Panc1 (cell line): ENCODE data around the gene PRKCB. TPM values are rescaled to one million over a fixed set of nuclear protein-coding genes. Genes with fewer than 3 reads are reported as not detected.

Experiments used
- ATAC-seq: fragments of 200-7000 bp; cut with Tn5 transposase; 2 replicates; pipeline ENCODE4 v1.9.1; 2020; ENCODE audit warnings: mild to moderate bottlenecking, moderate library complexity
- BruUV-seq: library from RNA; stranded (reverse); fragments of 400-500 nt; replicated peaks from 2 replicates; lab custom pipeline; 2021; lab: Mats Ljungman, UMichigan
- CTCF ChIA-PET: fragments of 300-600 bp; sonication (Branson Sonifier 250); formaldehyde crosslinking; loops from one replicate; lab custom pipeline; 2022; ENCODE audit warnings: antibody characterized with exemption; lab: Charles Lee
- POLR2A ChIA-PET: fragments of 300-600 bp; sonication (Branson Sonifier 250); formaldehyde crosslinking; loops from one replicate; lab custom pipeline; 2022; ENCODE audit warnings: antibody characterized with exemption; lab: Charles Lee
- DNase-seq: peaks from one replicate; pipeline ENCODE4 v3.0.0-alpha.2; 2010; ENCODE audit warnings: low read depth, low spot score
- H3K27ac ChIP-seq: 2 replicates; pipeline ENCODE4 v1.5.1; 2011; ENCODE audit warnings: mild to moderate bottlenecking, low read length, inconsistent platforms
- H3K27me3 ChIP-seq: fragments of 200-500 bp; sonication (Bioruptor generic); 2 replicates; pipeline ENCODE4 v1.6.0; 2014; ENCODE audit warnings: low read length, inconsistent platforms; ENCODE audit not compliant: control insufficient read depth, insufficient read depth
- H3K36me3 ChIP-seq: fragments of 200-500 bp; sonication (Bioruptor generic); 2 replicates; pipeline ENCODE4 v1.5.1; 2014; ENCODE audit warnings: inconsistent platforms, mild to moderate bottlenecking, low read length, moderate library complexity; ENCODE audit not compliant: control insufficient read depth, insufficient read depth
- H3K4me1 ChIP-seq: 2 replicates; pipeline ENCODE4 v1.5.1; 2011; ENCODE audit warnings: inconsistent platforms, mild to moderate bottlenecking, low read length, moderate library complexity; ENCODE audit not compliant: control insufficient read depth, insufficient read depth
- H3K4me3 ChIP-seq, 2 experiments: 2 replicates each; pipeline ENCODE4 v1.5.1; 2011 to 2012; ENCODE audit warnings: low read depth in 2 of 2, low read length in 2 of 2, mild to moderate bottlenecking in 2 of 2, inconsistent platforms in 1 of 2, moderate library complexity in 1 of 2
- H3K9me3 ChIP-seq: fragments of 200-500 bp; sonication (Bioruptor generic); 2 replicates; pipeline ENCODE4 v1.5.1; 2014; ENCODE audit warnings: low read depth, mild to moderate bottlenecking, inconsistent platforms, low read length, moderate library complexity; ENCODE audit not compliant: control insufficient read depth, insufficient read depth
- TCF7L2 ChIP-seq: IDR thresholded peaks from 2 replicates; pipeline ENCODE4 v1.6.1; 2011; ENCODE audit warnings: mild to moderate bottlenecking, low read depth, low read length, inconsistent platforms
- in situ Hi-C: cut with HindIII; loops from 2 replicates; pipeline ENCODE4 v1.10.0; 2016; ENCODE audit warnings: low sequenced_read_pairs, low pct_unique_long_range_greater_than_20kb
- intact Hi-C: fragments of 100-400 bp; cut with micrococcal nuclease; formaldehyde crosslinking; loops from one replicate; pipeline ENCODE4 v1.10.0; 2022; ENCODE audit not compliant: unreplicated experiment
- total RNA-seq: library from RNA; stranded (reverse); gene quantifications from one replicate; pipeline ENCODE4 v1.2.1, GENCODE V29; 2021; ENCODE audit not compliant: unreplicated experiment
- TF ChIP-seq, protein P1 (sequence below), 2 experiments: IDR thresholded peaks; 2 replicates each; pipeline ENCODE4 v1.6.1; 2011 to 2012; ENCODE audit warnings: low read depth in 2 of 2, control low read depth in 1 of 2, low read length in 1 of 2, mild to moderate bottlenecking in 1 of 2, moderate library complexity in 1 of 2; ENCODE audit not compliant: insufficient read depth in 1 of 2
- TF ChIP-seq, protein P2 (sequence below): fragments of 450-650 bp; IDR thresholded peaks from 2 replicates; pipeline ENCODE4 v1.5.1; 2017; ENCODE audit warnings: mild to moderate bottlenecking

The PRKCB gene
- total RNA-seq, 1 experiment from 2014 or later = 0.41 TPM

DNA sequence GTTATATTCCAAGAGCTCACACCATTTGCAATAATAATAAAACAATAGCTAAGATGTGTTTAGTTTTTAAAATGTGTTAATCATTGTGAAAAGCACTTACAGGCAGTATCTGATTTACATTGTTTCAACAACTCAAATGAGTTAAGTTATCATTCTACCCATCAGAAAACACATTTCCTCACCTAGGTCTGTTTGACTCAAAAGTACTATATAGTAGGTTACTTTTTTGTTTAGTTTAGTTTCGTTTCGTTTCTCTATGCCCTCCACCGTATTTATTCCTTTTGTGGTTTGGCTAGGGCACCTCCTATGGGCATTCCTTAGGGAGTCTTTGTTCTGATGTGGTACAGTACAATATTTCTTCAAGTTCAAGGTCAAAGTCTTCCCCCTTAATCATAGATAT lies 201.6 kb downstream of the PRKCB start:
- no peak overlapping the region for H3K4me3 ChIP-seq
- no peaks in the 10 kb centered on the region for H3K9me3 ChIP-seq
- no peak for DNase-seq
- in situ Hi-C loops = no loop called here
- H3K27ac ChIP-seq = no peak overlapping the region
- H3K36me3 ChIP-seq = no peaks in the 10 kb centered on the region
- H3K27me3 ChIP-seq = peaks cover 4% of the 10 kb centered on the region; the same call in 1 of the 2 replicates
- no peaks in the 10 kb centered on the region; the same call in 1 of the 2 replicates for H3K4me1 ChIP-seq
- intact Hi-C loops = loop anchor here (2.0 kb wide), 1 partner anchor 303 kb away; no protein-coding TSS in a partner anchor
- TF ChIP-seq, protein P1, sequence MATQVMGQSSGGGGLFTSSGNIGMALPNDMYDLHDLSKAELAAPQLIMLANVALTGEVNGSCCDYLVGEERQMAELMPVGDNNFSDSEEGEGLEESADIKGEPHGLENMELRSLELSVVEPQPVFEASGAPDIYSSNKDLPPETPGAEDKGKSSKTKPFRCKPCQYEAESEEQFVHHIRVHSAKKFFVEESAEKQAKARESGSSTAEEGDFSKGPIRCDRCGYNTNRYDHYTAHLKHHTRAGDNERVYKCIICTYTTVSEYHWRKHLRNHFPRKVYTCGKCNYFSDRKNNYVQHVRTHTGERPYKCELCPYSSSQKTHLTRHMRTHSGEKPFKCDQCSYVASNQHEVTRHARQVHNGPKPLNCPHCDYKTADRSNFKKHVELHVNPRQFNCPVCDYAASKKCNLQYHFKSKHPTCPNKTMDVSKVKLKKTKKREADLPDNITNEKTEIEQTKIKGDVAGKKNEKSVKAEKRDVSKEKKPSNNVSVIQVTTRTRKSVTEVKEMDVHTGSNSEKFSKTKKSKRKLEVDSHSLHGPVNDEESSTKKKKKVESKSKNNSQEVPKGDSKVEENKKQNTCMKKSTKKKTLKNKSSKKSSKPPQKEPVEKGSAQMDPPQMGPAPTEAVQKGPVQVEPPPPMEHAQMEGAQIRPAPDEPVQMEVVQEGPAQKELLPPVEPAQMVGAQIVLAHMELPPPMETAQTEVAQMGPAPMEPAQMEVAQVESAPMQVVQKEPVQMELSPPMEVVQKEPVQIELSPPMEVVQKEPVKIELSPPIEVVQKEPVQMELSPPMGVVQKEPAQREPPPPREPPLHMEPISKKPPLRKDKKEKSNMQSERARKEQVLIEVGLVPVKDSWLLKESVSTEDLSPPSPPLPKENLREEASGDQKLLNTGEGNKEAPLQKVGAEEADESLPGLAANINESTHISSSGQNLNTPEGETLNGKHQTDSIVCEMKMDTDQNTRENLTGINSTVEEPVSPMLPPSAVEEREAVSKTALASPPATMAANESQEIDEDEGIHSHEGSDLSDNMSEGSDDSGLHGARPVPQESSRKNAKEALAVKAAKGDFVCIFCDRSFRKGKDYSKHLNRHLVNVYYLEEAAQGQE (IDR thresholded peaks at IDR 0.05; ENCODE audit: insufficient read depth in 1 of 2, low read depth in 2 of 2, low read length in 1 of 2) = no peak
- TF ChIP-seq, protein P2, sequence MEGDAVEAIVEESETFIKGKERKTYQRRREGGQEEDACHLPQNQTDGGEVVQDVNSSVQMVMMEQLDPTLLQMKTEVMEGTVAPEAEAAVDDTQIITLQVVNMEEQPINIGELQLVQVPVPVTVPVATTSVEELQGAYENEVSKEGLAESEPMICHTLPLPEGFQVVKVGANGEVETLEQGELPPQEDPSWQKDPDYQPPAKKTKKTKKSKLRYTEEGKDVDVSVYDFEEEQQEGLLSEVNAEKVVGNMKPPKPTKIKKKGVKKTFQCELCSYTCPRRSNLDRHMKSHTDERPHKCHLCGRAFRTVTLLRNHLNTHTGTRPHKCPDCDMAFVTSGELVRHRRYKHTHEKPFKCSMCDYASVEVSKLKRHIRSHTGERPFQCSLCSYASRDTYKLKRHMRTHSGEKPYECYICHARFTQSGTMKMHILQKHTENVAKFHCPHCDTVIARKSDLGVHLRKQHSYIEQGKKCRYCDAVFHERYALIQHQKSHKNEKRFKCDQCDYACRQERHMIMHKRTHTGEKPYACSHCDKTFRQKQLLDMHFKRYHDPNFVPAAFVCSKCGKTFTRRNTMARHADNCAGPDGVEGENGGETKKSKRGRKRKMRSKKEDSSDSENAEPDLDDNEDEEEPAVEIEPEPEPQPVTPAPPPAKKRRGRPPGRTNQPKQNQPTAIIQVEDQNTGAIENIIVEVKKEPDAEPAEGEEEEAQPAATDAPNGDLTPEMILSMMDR = no peak
- TF ChIP-seq TCF7L2 = no peak
- POLR2A ChIA-PET = no interaction called here
- ATAC-seq = no peak
- CTCF ChIA-PET = no interaction called here
- BruUV-seq = no TSS peak

DNA sequence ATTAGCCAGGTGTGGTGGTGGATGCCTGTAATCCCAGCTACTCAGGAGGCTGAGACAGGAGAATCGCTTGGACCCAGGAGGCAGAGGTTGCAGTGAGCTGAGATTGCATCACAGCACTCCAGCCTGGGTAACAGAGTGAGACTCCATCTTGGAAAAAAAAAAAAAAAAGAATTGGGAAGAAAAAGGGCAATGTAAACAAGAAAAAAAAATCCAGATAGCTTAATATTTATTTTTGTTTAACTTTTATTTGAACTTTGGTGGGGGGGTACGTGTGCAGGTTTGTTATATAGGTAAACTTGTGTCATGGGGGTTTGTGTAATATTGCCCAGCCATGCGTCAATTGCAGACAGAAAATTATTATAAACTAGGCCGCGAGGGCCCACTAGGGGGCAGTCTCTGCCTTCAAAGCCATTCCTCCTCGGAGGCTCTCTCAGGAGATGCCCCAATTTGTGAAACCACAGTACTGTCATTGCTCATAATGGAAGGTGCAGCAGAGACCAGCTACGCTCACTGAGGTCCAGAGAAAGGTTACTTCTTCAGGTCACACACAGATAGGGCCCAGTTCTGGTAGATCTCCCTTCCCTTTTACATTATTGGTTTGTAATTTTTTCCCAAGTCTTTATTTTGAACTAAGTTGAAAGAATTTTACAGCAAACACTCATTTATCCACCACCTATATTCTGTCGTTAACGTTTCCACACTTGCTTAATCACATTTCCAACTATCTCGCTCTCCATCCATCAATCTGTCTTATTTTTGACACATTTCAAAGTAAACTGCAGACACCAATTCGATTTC lies 206.2 kb downstream of the PRKCB start:
- H3K36me3 ChIP-seq = no peaks in the 10 kb centered on the region
- no TSS peak for BruUV-seq
- CTCF ChIA-PET = interaction anchor here (0.6 to 1.1 kb wide), 8 partner anchors 12 to 463 kb away, joined by 3 to 14 read pairs (median 4); no protein-coding TSS in a partner anchor
- POLR2A ChIA-PET = no interaction called here
- TF ChIP-seq, protein P2 = peak; percentile 94
- TF ChIP-seq TCF7L2 = no peak
- H3K9me3 ChIP-seq = no peaks in the 10 kb centered on the region
- intact Hi-C loops (loop anchor here (1.0 kb wide), 1 partner anchor 462 kb away; no protein-coding TSS in a partner anchor), in situ Hi-C loops (no loop called here)
- H3K27ac ChIP-seq = no peak overlapping the region
- no peak overlapping the region for H3K4me3 ChIP-seq
- no peaks in the 10 kb centered on the region; the same call in 1 of the 2 replicates for H3K4me1 ChIP-seq
- peak; percentile 38 for DNase-seq
- ATAC-seq = peak; percentile 87
- peaks cover 4% of the 10 kb centered on the region; the same call in 1 of the 2 replicates for H3K27me3 ChIP-seq
